Keratinocyte (primary cell): ENCODE measurements around the gene DLGAP1.

Experiments used
- CTCF ChIP-seq, 3 experiments: IDR thresholded peaks in 1 of 3; conservative IDR thresholded peaks in 1 of 3; optimal IDR thresholded peaks in 1 of 3; 2 replicates in 2 of 3; 3 replicates in 1 of 3; pipeline versions ENCODE3 to v1.5.1; 2011; ENCODE audit warnings: low read length in 3 of 3, mild to moderate bottlenecking in 3 of 3, moderate library complexity in 2 of 3, control low read depth in 1 of 3, inconsistent platforms in 1 of 3; ENCODE audit not compliant: insufficient read depth in 2 of 3; ENCODE audit errors: extremely low read depth in 1 of 3
- EZH2 ChIP-seq: IDR thresholded peaks from one replicate; pipeline ENCODE4 v1.6.1; 2012; ENCODE audit warnings: inconsistent platforms, mild to moderate bottlenecking, low read length, moderate library complexity

GRCh38 chr18:3924455-3924854 is 530.7 kb downstream of the DLGAP1 start:
- TF ChIP-seq CTCF (optimal IDR thresholded peaks at IDR 0.05 in 1 of 3, IDR thresholded peaks at IDR 0.05 in 1 of 3, conservative IDR thresholded peaks at IDR 0.05 in 1 of 3; ENCODE audit: extremely low read depth in 1 of 3, insufficient read depth in 2 of 3, low read length in 3 of 3), result no peak
- no peak for TF ChIP-seq EZH2
